Mucosa of rectum (tissue), 2 donors: ENCODE measurements around the gene WDCP.
A peak's percentile ranks its signal among the peaks of the same experiment; 100 is the strongest.
"Not testable (repeated sequence)": the region's sequence is repeated elsewhere in the genome, so short reads cannot be mapped to it uniquely, and the experiment has no call there.

Source experiments
- H3K27ac ChIP-seq, 2 donors: one replicate each; pipeline ENCODE4 v1.7.0; 2013; ENCODE audit warnings: inconsistent platforms in 2 of 2, low read depth in 2 of 2, low read length in 2 of 2
- H3K27me3 ChIP-seq, 2 donors: one replicate each; pipeline ENCODE4 v1.7.0; 2013; ENCODE audit warnings: low read length in 2 of 2; ENCODE audit not compliant: control insufficient read depth in 2 of 2, insufficient read depth in 2 of 2
- H3K36me3 ChIP-seq, 2 donors: one replicate each; pipeline ENCODE4 v1.7.0; 2013; ENCODE audit warnings: low read length in 2 of 2; ENCODE audit not compliant: control insufficient read depth in 2 of 2, insufficient read depth in 2 of 2
- H3K4me1 ChIP-seq, 2 donors: one replicate each; pipeline ENCODE4 v1.7.0; 2013; ENCODE audit warnings: low read length in 2 of 2, mild to moderate bottlenecking in 1 of 2; ENCODE audit not compliant: control insufficient read depth in 2 of 2, insufficient read depth in 2 of 2
- H3K4me3 ChIP-seq, 2 donors: one replicate each; pipeline ENCODE4 v1.7.0; 2013; ENCODE audit warnings: low read length in 2 of 2
- H3K9ac ChIP-seq, 2 donors: one replicate each; pipeline ENCODE4 v1.7.0; 2013; ENCODE audit warnings: low read length in 2 of 2, low read depth in 1 of 2, mild to moderate bottlenecking in 1 of 2
- H3K9me3 ChIP-seq, 2 donors: one replicate each; pipeline ENCODE4 v1.7.0; 2013; ENCODE audit warnings: low read length in 2 of 2; ENCODE audit not compliant: control insufficient read depth in 2 of 2
- donor health status: healthy.
- donor health status: Normal muscosa, but diverticular disease.

WDCP gene

GRCh38 chr2:24046930-24047702 is at the start of gene WDCP:
TSS of gene WDCP (minus strand) at chr2:24047391. CDS start at chr2:24039494, 7,897 bp downstream.
- Histone ChIP-seq H3K9ac (peak within 1 kb of the TSS; percentile 84), H3K9me3 (no peaks in the 10 kb centered on the region), H3K4me3 (peak within 1 kb of the TSS; percentile 91 to 94), H3K36me3 (no peaks in the 10 kb centered on the region), H3K27ac (peak within 1 kb of the TSS; percentile 50 to 55), H3K27me3 (no peaks in the 10 kb centered on the region), H3K4me1 (peaks cover 5 to 6% of the 10 kb centered on the region in 2 donors)

- H3K36me3 ChIP-seq, H3K4me1 ChIP-seq, H3K27me3 ChIP-seq, H3K4me3 ChIP-seq, H3K27ac ChIP-seq, H3K9me3 ChIP-seq, H3K9ac ChIP-seq: not testable (repeated sequence)
Measured at GRCh38 chr2:24095171-24095677, 48.0 kb upstream of the WDCP start.

- H3K27me3 ChIP-seq, H3K36me3 ChIP-seq, H3K4me1 ChIP-seq, H3K9me3 ChIP-seq, H3K4me3 ChIP-seq, H3K9ac ChIP-seq, H3K27ac ChIP-seq: not testable (repeated sequence)
Measured at GRCh38 chr2:24093270-24093669, 46.1 kb upstream of the WDCP start.

GRCh38 chr2:24088821-24089359 is 41.7 kb upstream of the WDCP start:
- no peaks in the 10 kb centered on the region for H3K36me3 ChIP-seq
- no peaks in the 10 kb centered on the region for H3K9me3 ChIP-seq
- H3K27ac ChIP-seq, result no peak overlapping the region

GRCh38 chr2:24087032-24087431 is 39.8 kb upstream of the WDCP start:
- Histone ChIP-seq H3K9ac (no peak overlapping the region), H3K4me3 (no peak overlapping the region), H3K4me1 (peaks cover 15 to 17% of the 10 kb centered on the region in 2 donors), H3K27ac (no peak overlapping the region), H3K27me3 (no peaks in the 10 kb centered on the region), H3K36me3 (peaks cover 9 to 10% of the 10 kb centered on the region in 2 donors), H3K9me3 (no peaks in the 10 kb centered on the region)

More at GRCh38 chr2:24088821-24089359, 41.7 kb upstream of the WDCP start:
- no peak overlapping the region for H3K4me3 ChIP-seq
- no peak overlapping the region for H3K9ac ChIP-seq
- peaks cover 6% of the 10 kb centered on the region in 2 donors for H3K4me1 ChIP-seq
- no peaks in the 10 kb centered on the region for H3K27me3 ChIP-seq

GRCh38 chr2:24086241-24086640 is 39.0 kb upstream of the WDCP start:
- Histone ChIP-seq H3K36me3 (peaks cover 10 to 14% of the 10 kb centered on the region in 2 donors), H3K4me3 (no peak overlapping the region), H3K27ac (no peak overlapping the region), H3K9ac (no peak overlapping the region), H3K4me1 (peaks cover 15 to 17% of the 10 kb centered on the region in 2 donors), H3K9me3 (no peaks in the 10 kb centered on the region), H3K27me3 (no peaks in the 10 kb centered on the region)

GRCh38 chr2:24085200-24085489 is 38.0 kb upstream of the WDCP start:
- H3K4me3 ChIP-seq, result peak overlapping the region; percentile 87 to 92
- peak overlapping the region; percentile 84 to 88 for H3K9ac ChIP-seq
- peaks cover 18 to 22% of the 10 kb centered on the region in 2 donors for H3K36me3 ChIP-seq
- H3K27me3 ChIP-seq, result no peaks in the 10 kb centered on the region
- peaks cover 15 to 17% of the 10 kb centered on the region in 2 donors for H3K4me1 ChIP-seq
- peak overlapping the region; percentile 91 to 95 for H3K27ac ChIP-seq
- H3K9me3 ChIP-seq, result no peaks in the 10 kb centered on the region

GRCh38 chr2:24084386-24085199 is 37.4 kb upstream of the WDCP start, which contains the start of gene TP53I3:
TSS of gene TP53I3 (minus strand) at chr2:24084834. CDS start at chr2:24084326, 508 bp downstream.
- peak within 1 kb of the TSS; percentile 84 to 88 for H3K9ac ChIP-seq
- H3K36me3 ChIP-seq, result peaks cover 21 to 24% of the 10 kb centered on the region in 2 donors
- peak within 1 kb of the TSS; percentile 91 to 95 for H3K27ac ChIP-seq
- no peaks in the 10 kb centered on the region for H3K9me3 ChIP-seq
- no peaks in the 10 kb centered on the region for H3K27me3 ChIP-seq
- H3K4me1 ChIP-seq, result peaks cover 15 to 17% of the 10 kb centered on the region in 2 donors
- peak within 1 kb of the TSS; percentile 87 to 92 for H3K4me3 ChIP-seq

- H3K9ac ChIP-seq, result peak overlapping the region; percentile 84 to 88
- no peaks in the 10 kb centered on the region for H3K9me3 ChIP-seq
Measured at GRCh38 chr2:24083567-24084385, 36.6 kb upstream of the WDCP start.

More at GRCh38 chr2:24083567-24084385, 36.6 kb upstream of the WDCP start:
- peak overlapping the region; percentile 87 to 92 for H3K4me3 ChIP-seq
- H3K27ac ChIP-seq, result peak overlapping the region; percentile 91 to 95
- no peaks in the 10 kb centered on the region for H3K27me3 ChIP-seq
- peaks cover 24 to 31% of the 10 kb centered on the region in 2 donors for H3K36me3 ChIP-seq
- H3K4me1 ChIP-seq, result peaks cover 15 to 17% of the 10 kb centered on the region in 2 donors
